HEK293 (cell line): ENCODE data around the gene CTSH.

ENCODE experiments used
- AEBP2 ChIP-seq: fragments of 450-650 bp; formaldehyde crosslinking; IDR thresholded peaks from 2 replicates; pipeline ENCODE4 v1.5.1; 2016; ENCODE audit warnings: missing biosample characterization, missing genetic modification characterization, borderline replicate concordance
- ATF2 ChIP-seq: fragments of 450-650 bp; formaldehyde crosslinking; IDR thresholded peaks from 2 replicates; pipeline ENCODE4 v1.5.1; 2016; ENCODE audit warnings: missing biosample characterization, missing genetic modification characterization, low read depth
- IKZF3 ChIP-seq: fragments of 450-650 bp; IDR thresholded peaks from 2 replicates; pipeline ENCODE4 v1.5.0; 2018; ENCODE audit warnings: missing biosample characterization, mild to moderate bottlenecking, missing genetic modification characterization, moderate library complexity
- KLF8 ChIP-seq: fragments of 450-650 bp; formaldehyde crosslinking; IDR thresholded peaks from 2 replicates; pipeline ENCODE4 v1.5.1; 2016; ENCODE audit warnings: missing biosample characterization, missing genetic modification characterization
- OVOL3 ChIP-seq: fragments of 450-650 bp; formaldehyde crosslinking; IDR thresholded peaks from 2 replicates; pipeline ENCODE4 v1.5.1; 2016; ENCODE audit warnings: missing biosample characterization, missing genetic modification characterization
- ZFP3 ChIP-seq: fragments of 450-650 bp; formaldehyde crosslinking; IDR thresholded peaks from 2 replicates; pipeline ENCODE4 v1.5.1; 2016; ENCODE audit warnings: low read depth, missing biosample characterization, missing genetic modification characterization
- ZNF184 ChIP-seq: fragments of 450-650 bp; IDR thresholded peaks from 2 replicates; pipeline ENCODE4 v1.5.1; 2018; ENCODE audit warnings: missing biosample characterization, mild to moderate bottlenecking, missing genetic modification characterization
- ZNF302 ChIP-seq: fragments of 450-650 bp; formaldehyde crosslinking; IDR thresholded peaks from 2 replicates; pipeline ENCODE4 v1.5.1; 2016; ENCODE audit warnings: missing biosample characterization, missing genetic modification characterization, low read depth
- ZNF404 ChIP-seq: fragments of 450-650 bp; formaldehyde crosslinking; IDR thresholded peaks from 2 replicates; pipeline ENCODE4 v1.5.1; 2017; ENCODE audit warnings: missing biosample characterization, missing genetic modification characterization
- ZNF416 ChIP-seq: fragments of 450-650 bp; formaldehyde crosslinking; IDR thresholded peaks from 2 replicates; pipeline ENCODE4 v1.5.1; 2016; ENCODE audit warnings: missing biosample characterization, missing genetic modification characterization
- ZNF426 ChIP-seq: fragments of 450-650 bp; formaldehyde crosslinking; IDR thresholded peaks from 2 replicates; pipeline ENCODE4 v1.5.1; 2017; ENCODE audit warnings: missing biosample characterization, missing genetic modification characterization, mild to moderate bottlenecking, inconsistent platforms, moderate library complexity
- ZNF518A ChIP-seq: fragments of 450-650 bp; formaldehyde crosslinking; conservative IDR thresholded peaks from 2 replicates; pipeline ENCODE4 v1.5.1; 2016; ENCODE audit warnings: low read depth, missing biosample characterization, missing genetic modification characterization
- ZNF544 ChIP-seq: fragments of 450-650 bp; formaldehyde crosslinking; IDR thresholded peaks from 2 replicates; pipeline ENCODE4 v1.5.0; 2017; ENCODE audit warnings: missing biosample characterization, missing genetic modification characterization
- ZNF600 ChIP-seq: fragments of 450-650 bp; formaldehyde crosslinking; IDR thresholded peaks from 2 replicates; pipeline ENCODE4 v1.5.1; 2016; ENCODE audit warnings: missing biosample characterization, missing genetic modification characterization
- ZNF623 ChIP-seq: fragments of 450-650 bp; formaldehyde crosslinking; IDR thresholded peaks from 2 replicates; pipeline ENCODE4 v1.5.1; 2016; ENCODE audit warnings: missing biosample characterization, missing genetic modification characterization
- ZSCAN30 ChIP-seq: fragments of 450-650 bp; IDR thresholded peaks from 2 replicates; pipeline ENCODE4 v1.5.1; 2018; ENCODE audit warnings: missing biosample characterization, mild to moderate bottlenecking, missing genetic modification characterization, moderate library complexity
- ZSCAN5A ChIP-seq: fragments of 450-650 bp; formaldehyde crosslinking; IDR thresholded peaks from 2 replicates; pipeline ENCODE4 v1.5.1; 2016; ENCODE audit warnings: missing biosample characterization, missing genetic modification characterization
- TF ChIP-seq, protein P1 (sequence below): fragments of 450-650 bp; IDR thresholded peaks from 2 replicates; pipeline ENCODE4 v1.5.1; 2018; ENCODE audit warnings: missing biosample characterization, mild to moderate bottlenecking, missing genetic modification characterization
- TF ChIP-seq, protein P2 (sequence below): fragments of 450-650 bp; formaldehyde crosslinking; IDR thresholded peaks from 2 replicates; pipeline ENCODE4 v1.5.1; 2016; ENCODE audit warnings: missing biosample characterization, missing genetic modification characterization
- TF ChIP-seq, protein P3 (sequence below): fragments of 450-650 bp; formaldehyde crosslinking; IDR thresholded peaks from 2 replicates; pipeline ENCODE4 v1.5.1; 2017; ENCODE audit warnings: missing biosample characterization, missing genetic modification characterization

CTSH gene

GRCh38 chr15:78944669-78945407, at the start of gene CTSH (continued):
- TF ChIP-seq ATF2 (tag by site-specific recombination) (no peak), AEBP2 (tag by site-specific recombination) (no peak), ZNF600 (tag by site-specific recombination) (0 out of 2 replicates have a peak, but pooled peaks have one; percentile 20), ZNF302 (no peak), ZNF623 (tag by site-specific recombination) (no peak), ZSCAN30 (tag by site-specific recombination) (no peak), ZNF544 (tag by site-specific recombination) (no peak), ZFP3 (tag by site-specific recombination) (no peak), ZNF426 (tag by site-specific recombination) (no peak), ZNF404 (no peak), ZNF416 (no peak), KLF8 (no peak), IKZF3 (tag by site-specific recombination) (no peak), OVOL3 (tag by site-specific recombination) (no peak), ZNF184 (tag by site-specific recombination) (no peak), ZSCAN5A (tag by site-specific recombination) (no peak), ZNF518A (tag by site-specific recombination) (no peak)
- TF ChIP-seq, protein P1, sequence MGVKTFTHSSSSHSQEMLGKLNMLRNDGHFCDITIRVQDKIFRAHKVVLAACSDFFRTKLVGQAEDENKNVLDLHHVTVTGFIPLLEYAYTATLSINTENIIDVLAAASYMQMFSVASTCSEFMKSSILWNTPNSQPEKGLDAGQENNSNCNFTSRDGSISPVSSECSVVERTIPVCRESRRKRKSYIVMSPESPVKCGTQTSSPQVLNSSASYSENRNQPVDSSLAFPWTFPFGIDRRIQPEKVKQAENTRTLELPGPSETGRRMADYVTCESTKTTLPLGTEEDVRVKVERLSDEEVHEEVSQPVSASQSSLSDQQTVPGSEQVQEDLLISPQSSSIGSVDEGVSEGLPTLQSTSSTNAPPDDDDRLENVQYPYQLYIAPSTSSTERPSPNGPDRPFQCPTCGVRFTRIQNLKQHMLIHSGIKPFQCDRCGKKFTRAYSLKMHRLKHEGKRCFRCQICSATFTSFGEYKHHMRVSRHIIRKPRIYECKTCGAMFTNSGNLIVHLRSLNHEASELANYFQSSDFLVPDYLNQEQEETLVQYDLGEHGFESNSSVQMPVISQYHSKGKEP (tag by site-specific recombination), result no peak
- TF ChIP-seq, protein P2, sequence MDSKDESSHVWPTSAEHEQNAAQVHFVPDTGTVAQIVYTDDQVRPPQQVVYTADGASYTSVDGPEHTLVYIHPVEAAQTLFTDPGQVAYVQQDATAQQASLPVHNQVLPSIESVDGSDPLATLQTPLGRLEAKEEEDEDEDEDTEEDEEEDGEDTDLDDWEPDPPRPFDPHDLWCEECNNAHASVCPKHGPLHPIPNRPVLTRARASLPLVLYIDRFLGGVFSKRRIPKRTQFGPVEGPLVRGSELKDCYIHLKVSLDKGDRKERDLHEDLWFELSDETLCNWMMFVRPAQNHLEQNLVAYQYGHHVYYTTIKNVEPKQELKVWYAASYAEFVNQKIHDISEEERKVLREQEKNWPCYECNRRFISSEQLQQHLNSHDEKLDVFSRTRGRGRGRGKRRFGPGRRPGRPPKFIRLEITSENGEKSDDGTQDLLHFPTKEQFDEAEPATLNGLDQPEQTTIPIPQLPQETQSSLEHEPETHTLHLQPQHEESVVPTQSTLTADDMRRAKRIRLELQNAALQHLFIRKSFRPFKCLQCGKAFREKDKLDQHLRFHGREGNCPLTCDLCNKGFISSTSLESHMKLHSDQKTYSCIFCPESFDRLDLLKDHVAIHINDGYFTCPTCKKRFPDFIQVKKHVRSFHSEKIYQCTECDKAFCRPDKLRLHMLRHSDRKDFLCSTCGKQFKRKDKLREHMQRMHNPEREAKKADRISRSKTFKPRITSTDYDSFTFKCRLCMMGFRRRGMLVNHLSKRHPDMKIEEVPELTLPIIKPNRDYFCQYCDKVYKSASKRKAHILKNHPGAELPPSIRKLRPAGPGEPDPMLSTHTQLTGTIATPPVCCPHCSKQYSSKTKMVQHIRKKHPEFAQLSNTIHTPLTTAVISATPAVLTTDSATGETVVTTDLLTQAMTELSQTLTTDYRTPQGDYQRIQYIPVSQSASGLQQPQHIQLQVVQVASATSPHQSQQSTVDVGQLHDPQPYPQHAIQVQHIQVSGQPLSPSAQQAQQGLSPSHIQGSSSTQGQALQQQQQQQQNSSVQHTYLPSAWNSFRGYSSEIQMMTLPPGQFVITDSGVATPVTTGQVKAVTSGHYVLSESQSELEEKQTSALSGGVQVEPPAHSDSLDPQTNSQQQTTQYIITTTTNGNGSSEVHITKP (tag by site-specific recombination), result peak; percentile 46
- TF ChIP-seq, protein P3, sequence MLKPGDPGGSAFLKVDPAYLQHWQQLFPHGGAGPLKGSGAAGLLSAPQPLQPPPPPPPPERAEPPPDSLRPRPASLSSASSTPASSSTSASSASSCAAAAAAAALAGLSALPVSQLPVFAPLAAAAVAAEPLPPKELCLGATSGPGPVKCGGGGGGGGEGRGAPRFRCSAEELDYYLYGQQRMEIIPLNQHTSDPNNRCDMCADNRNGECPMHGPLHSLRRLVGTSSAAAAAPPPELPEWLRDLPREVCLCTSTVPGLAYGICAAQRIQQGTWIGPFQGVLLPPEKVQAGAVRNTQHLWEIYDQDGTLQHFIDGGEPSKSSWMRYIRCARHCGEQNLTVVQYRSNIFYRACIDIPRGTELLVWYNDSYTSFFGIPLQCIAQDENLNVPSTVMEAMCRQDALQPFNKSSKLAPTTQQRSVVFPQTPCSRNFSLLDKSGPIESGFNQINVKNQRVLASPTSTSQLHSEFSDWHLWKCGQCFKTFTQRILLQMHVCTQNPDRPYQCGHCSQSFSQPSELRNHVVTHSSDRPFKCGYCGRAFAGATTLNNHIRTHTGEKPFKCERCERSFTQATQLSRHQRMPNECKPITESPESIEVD (tag by site-specific recombination), result no peak
